ENCODE data around the gene ANKRD30B.
"Not testable (repeated sequence)": the region's sequence is repeated elsewhere in the genome, so short reads cannot be mapped to it uniquely, and the experiment has no call there.

Gene ANKRD30B

DNA sequence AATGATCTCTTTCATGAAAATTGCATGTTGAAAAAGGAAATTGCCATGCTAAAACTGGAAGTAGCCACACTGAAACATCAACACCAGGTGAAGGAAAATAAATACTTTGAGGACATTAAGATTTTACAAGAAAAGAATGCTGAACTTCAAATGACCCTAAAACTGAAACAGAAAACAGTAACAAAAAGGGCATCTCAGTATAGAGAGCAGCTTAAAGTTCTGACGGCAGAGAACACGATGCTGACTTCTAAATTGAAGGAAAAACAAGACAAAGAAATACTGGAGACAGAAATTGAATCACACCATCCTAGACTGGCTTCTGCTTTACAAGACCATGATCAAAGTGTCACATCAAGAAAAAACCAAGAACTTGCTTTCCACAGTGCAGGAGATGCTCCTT is 103.6 kb downstream of the ANKRD30B start:
- DNase-seq (ENCODE audit: low read depth) = not testable (repeated sequence)

DNA sequence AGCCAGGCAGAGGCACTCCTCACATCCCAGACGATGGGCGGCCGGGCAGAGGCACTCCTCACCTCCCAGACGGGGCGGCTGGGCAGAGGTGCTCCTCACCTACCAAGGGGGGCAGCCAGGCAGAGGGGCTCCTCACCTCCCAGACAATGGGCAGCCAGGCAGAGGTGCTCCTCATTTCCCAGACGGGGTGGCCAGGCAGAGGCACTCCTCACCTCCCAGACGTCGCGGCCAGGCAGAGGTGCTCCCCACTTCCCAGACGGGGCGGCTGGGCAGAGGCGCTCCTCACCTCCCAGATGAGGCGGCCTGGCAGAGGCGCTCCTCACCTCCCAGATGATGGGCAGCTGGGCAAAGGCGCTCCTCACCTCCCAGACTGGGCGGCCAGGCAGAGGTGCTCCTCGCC is 107.7 kb downstream of the ANKRD30B start:
- DNase-seq (ENCODE audit: low read depth) = not testable (repeated sequence)

DNA sequence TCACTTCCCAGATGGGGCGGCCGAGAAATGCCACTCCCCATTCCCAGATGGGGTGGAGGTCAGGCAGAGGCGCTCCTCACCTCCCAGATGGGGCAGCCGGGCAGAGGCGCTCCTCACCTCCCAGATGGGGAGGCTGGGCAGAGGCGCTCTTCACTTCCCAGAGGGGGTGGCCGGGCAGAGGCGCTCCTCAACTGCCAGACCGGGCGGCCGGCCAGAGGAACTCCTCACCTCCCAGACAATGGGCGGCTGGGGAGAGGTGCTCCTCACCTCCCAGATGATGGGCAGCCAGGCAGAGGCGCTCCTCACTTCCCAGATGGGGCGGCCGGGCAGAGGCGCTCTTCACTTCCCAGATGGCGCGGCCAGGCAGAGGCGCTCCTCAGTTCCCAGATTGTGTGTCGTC is 108.3 kb downstream of the ANKRD30B start:
- not testable (repeated sequence) for DNase-seq (ENCODE audit: low read depth)

DNA sequence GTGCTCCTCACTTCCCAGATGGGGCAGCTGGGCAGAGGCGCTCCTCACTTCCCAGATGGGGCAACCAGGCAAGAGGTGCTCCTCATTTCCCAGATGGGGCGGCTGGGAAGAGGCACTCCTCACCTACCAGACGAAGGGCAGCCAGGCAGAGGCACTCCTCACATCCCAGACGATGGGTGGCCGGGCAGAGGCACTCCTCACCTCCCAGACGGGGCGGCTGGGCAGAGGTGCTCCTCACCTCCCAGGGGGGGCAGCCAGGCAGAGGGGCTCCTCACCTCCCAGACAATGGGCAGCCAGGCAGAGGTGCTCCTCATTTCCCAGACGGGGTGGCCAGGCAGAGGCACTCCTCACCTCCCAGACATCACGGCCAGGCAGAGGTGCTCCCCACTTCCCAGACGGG is 110.5 kb downstream of the ANKRD30B start:
- not testable (repeated sequence) for DNase-seq (ENCODE audit: low read depth)

DNA sequence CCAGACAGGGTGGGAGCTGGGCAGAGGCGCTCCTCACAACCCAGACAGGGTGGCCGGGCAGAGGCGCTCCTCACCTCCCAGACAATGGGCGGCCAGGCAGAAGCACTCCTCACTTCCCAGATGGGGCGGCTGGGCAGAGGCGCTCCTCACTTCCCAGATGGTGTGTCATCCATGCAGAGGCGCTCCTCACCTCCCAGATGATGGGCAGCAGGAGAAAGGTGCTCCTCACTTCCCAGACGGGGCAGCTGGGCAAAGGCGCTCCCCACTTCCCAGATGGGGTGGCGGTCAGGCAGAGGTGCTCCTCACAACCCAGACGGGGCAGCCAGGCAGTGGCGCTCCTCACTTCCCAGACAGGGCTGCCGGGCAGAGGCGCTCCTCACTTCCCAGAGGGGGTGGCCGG is 112.0 kb downstream of the ANKRD30B start:
- DNase-seq (ENCODE audit: low read depth) = not testable (repeated sequence)

DNA sequence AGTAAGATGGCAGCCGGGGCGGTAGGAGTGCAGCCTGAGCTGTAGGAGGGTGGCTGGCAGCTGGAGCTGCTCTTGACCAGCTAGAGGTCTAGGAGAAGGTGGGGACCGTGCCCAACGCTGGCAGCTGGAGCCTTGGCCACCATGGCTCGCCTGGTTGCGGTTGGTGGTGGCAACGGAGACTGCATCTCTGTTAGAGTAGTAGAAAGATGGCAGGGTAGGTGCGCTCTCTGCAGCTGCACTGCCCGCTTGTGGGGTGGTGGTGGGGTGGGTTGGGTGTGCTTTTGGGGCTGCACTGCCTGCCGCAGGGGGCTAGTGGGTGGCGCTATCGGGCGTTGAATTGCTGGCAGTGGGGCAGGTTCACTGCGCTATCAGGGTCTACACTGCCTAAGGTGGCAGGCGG is 118.5 kb downstream of the ANKRD30B start:
- not testable (repeated sequence) for DNase-seq (ENCODE audit: low read depth)

DNA sequence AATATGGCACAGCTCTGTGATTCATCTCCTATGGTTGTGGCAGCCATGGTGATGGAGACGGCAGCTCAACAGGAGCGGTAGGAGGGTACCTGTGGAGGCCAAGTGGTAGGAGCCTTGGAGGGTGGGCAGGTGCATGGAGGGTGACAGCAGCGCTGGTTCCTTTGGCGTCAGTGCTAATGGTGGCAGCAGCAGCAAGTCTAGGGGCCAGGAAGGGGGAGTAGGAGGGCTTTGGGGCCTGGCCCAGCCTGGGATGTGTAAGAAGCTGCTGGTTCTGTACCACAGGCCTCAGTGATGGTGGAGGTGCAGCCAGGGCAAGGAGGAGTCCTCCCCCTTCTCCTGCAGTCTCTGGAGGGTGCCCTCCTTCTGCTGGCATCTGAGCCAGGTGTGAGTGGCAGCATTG is 120.0 kb downstream of the ANKRD30B start:
- not testable (repeated sequence) for DNase-seq (ENCODE audit: low read depth)

DNA sequence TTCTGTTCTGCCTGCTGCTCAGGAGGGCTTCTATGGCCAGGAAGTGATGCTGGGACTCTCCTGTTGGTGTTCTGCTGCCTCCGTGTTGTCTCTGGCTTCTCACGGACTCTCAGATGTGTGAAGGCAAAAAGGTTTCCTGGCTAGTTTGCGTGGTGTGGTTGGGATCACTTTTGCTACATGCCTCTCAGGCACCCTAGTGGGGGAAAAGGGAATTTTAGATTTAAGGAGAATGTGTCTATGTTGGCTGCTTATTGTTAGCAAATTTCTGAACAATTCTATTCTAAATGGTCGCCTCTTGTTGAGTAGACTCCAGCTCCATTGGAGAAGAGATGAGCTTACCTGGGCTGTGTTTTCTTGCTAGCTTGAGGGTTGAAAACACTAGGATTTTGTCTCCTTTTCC is 120.9 kb downstream of the ANKRD30B start:
- not testable (repeated sequence) for DNase-seq (ENCODE audit: low read depth)

DNA sequence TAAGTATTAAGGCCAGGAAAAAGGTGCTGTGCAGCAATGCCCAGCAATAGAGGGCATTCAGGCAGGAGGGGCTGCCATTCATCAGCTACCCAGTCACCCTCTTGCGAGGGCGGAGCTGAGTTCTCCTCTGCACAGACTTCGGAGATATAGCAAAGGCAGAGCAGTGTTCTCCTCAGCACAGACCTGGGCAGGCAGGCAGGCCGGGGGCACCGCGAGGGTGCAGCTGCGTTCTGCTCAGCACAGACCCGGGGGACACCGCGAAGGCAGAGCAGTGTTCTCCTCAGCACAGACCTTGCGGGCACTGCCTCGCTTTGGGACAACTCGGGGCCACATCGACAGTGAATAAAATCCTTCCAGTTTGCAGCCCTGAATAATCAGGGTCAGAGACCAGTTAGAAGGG is 130.9 kb downstream of the ANKRD30B start:
- not testable (repeated sequence) for DNase-seq (ENCODE audit: low read depth)

DNA sequence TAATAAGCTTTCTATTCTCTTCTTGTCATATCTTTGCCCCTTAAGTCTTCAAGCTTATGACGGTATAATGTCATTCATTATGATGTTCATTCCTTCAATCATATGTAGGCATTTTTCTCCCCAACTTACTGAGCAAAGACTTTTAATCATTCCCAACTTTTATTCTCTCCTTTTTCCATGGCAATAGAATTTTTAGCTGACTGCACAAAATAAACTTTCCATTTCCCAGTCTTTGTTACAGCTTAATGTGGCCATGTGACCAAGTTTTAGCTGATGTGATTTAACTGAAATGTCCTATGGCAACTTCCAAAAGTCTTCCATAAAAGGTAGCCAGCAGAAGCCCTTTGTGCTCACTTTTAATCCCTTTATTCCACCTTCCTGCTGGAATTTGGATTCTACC is 152.5 kb downstream of the ANKRD30B start:
- no peak for DNase-seq (ENCODE audit: low read depth)
